Stimulated activated naive CD4-positive, alpha-beta T cell (primary cell): Measurements from ENCODE around the gene PANK2.
"Not testable (repeated sequence)": the region's sequence is repeated elsewhere in the genome, so short reads cannot be mapped to it uniquely, and the experiment has no call there.

ENCODE experiments used
- DNase-seq, 6 experiments: peaks; one replicate each; lab custom pipeline; 2025; lab: John Stamatoyannopoulos, UW

PANK2 gene

DNA sequence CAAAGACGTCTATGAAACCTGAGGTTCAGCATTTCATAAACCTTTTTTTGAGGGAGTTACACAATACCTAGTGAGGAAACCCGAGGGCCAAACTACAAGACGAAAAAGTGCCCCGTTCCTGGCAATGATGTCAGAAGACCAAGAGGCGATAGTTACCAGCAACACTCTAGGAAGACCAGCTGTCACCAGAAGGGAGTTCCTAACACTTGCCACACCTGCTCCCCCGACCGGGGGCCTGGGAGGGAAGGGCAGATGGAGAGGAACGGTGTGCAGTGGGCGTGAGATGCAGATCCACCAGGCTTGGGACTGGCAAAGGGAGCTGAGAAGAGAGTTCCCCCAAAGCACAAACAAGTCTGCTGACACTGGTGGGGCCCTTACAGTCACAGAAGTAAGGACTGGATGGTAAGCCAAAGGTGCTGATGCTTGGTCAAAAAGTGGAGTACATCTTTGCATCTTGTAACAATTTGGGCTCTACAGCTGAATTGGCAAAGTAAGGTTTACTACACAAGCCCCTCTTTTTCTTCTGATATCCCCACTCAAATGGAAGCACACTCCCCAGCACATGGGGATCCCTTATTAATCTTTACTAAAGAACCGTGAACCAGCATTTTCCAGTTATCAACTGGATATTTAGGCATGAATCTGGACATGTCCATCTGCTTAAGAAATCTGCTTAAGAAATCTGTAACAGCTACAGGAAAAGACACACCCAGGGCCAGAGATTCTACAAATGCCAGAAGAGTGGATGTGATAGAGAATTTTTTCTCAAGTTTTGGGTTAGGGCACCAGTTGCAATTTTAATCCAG lies 38.5 kb downstream of the PANK2 start:
- DNase-seq = no peak

DNA sequence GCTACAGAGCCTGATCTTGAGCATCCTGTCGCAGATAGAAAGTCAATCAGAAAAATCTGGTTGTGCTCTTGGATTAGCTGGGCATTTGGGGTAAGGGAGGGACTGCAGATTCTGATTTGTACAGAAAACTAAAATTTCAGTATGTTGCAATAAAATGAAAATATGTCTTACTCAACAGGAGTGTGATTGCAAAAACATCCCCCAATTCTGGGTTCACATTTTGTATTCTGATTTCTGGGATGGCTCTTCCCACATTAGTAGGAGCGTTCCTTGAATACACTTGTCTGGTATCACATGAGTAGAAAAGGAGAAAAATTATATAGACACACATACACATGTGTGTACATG lies 40.5 kb downstream of the PANK2 start:
- no peak for DNase-seq

DNA sequence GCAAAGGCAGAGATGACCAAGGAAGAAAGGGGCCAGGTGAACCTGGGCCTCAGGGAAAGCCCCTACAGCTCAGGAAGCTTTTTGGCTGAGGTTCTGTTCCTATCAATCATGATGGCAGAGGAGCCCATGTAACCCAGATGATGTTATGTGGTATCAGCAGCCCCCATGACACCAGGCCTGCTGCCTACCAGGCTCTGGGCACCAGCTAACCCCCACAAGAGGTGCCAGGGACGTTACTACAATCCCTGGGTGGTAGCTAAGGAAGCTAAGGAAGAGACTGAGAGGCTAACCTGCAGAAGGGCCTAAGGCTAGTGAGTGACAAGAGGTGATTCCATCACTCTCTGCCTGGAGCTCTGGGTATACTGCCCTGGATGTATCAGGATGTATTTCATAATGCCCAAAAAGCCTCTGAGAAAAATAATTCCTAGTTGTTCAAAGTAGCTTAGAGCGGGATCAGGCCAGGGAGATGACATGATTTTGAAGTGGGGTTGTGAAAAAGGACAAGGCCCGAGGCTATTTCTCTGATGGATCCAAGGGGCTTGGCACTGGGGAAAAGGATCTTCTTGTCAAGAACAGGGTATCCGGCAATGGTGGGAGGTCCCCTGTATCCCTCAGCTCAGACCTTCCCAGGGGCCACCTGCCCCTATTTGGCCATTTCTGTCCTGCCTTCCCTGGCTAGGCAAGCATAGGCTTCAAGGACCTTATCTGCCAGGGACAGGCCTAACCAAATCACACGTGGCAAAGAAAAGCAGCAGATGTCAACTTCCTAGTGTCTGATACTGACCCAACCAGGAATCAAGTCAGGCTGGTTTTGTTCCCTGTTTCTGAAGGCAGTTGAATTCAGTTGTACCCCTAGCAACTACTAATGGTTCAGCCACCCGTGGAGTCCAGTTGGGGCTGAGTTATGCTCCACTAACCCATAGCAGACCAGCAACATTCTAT lies 41.3 kb downstream of the PANK2 start:
- DNase-seq = no peak

DNA sequence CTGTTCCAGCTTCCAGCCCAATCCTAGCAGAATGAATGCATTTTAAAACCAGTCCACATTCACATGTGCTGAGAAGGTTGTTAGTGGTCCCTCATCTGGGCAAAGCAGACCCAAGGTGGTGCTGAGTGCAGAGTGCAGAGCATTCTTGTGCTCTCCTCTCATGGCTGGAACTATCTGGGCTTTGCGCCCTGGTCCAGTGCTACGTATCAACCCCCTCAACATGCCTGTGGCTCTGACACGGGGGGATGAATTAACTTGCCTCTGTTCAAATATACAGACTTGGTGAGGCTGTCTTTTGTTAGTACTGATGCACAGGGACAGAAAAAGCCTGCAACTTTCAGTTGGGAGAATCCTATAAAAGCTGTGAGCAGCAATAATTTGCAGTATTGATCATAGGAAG lies 42.5 kb downstream of the PANK2 start:
- DNase-seq = no peak

DNA sequence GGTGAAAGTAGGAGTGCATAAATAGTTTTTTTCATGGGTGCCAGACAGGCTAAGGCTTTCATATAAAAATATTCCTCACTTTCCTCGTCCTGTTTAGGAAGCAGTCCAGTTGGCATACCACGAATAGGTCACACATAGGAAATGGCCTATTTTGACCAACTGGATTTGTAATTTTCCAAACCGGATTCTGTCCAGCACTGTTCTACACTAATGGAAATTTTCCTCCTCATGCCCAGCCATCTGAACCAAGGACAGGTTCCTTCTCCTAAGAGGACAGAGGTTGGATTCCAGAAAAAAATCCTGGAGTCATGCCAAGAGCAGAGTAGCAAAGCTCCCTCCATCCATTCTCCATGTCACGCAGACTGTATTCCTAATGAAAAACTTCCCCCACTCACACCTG lies 43.1 kb downstream of the PANK2 start:
- no peak for DNase-seq

DNA sequence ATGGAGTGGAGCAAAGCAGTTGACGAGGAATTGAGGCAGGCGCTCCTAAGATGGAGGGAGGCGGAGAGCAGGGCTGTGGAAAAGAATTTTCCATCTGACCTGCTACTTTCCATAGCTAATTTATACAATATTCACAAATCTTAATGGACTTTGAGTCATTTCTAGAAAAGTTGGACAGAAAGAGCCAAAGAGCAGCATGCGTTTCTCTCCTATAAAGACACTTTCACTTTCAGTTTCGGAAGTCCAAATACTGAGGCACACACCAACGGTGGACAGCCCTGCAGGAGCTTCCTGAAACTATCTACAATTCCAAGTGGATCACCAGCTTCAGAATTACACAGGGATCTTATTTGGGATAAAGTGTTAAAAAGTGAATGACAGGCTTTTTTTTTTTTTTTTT lies 43.5 kb downstream of the PANK2 start:
- peak in 1 of 6 experiments; percentile 24 for DNase-seq

DNA sequence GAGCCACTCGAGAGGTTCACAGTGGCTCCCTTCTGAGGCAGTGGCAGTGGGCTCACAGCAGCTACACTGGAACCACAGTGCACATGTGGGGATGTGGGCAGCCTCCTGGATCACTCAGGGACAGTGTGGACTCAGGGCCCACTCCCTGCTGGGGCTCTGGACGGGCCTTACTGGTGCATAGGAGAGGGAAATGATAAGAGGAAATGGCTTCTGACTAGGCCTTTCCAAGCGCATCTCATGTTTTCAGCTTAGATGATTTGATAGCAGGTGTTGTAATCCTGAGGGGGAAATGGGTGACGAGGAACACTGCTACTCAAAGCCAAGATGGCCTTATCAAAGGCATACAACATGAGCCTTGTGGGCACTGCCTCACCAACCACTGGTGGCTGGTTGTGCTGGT lies 44.0 kb downstream of the PANK2 start:
- peak in 1 of 6 experiments; percentile 24 for DNase-seq

DNA sequence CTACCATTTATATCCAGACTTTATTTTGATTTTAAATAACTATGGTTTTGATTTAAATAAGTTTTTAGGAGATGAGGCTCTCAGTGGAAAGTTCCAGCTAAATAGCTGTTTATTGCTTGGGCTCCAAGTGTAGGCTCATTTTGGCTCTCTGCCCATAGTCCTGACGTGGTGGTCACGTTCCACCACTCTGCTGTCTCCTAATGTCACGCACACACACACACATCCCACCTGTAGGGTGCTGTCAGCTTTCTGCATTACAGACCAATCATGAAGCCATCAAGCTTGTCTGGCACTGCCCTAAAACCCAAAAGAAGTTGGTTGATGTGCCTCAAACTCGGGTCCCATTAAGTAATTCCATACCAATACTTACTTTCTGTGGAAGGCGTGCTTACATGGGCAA lies 45.4 kb downstream of the PANK2 start:
- DNase-seq = no peak

DNA sequence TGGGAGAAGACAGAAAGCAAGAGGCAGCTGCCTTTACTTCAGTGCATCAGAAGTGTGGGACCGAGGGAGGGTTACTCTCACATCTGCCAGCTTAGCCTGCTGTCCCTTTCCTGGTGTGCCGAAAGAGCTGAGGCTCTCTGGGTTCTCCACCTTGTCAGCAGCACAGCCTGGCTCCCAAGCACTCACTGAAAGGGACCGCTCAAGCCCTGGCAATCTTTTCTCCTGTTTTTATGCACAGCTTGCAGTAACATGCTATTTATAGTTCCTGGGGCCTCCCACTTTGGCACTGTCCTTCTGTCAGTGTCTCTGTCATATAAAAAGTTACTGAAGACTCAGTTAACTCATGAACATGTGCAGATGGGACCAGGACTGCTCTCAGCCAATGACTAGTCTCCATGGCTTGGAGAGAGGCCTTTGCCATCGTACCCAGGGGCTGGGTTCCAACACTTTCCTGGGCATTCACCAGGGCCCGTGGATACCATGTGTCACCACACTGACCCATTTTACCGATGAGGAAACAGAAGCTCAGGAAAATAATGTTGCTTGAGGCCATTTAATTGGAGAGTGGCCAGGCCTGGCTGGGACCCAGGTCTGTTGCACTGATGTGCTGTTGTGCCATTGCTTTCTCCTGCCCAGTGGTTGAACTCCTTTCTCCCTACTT lies 46.2 kb downstream of the PANK2 start:
- no peak for DNase-seq

DNA sequence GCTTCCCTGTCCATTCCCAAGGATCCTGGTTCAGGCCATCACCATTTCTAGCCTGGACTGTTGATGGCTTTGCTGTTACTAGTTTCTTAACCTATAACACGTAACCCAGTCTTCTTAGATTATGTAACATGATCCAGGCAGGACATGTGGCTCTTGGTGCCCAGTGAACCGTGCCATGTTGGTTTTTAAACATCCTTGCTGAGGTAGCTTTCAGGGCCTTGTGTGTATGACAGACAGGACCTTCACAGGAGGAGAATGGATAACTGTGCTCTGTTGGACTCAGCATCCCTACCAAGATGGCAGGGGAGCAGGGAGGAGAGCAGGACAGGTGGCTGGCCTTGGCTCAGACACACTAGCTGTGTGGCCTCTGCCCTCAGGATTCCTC lies 46.8 kb downstream of the PANK2 start:
- DNase-seq = no peak

DNA sequence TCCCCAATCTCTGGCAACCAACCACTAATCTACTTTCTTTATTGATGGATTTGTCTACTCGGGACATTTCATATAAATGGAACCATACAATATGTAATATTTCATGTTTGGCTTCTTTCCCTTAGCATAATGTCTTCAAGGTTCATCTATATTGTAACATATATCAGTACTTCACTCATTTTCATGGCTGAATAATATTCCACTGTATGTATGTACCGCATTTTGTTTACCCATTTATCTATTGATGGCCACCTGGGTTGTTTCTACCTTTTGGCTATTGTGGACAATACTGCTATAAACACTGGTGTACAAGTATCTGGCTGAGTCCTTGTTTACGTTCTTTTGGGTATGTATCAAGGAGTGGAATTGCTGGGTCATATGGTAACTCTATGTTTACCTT lies 48.4 kb downstream of the PANK2 start:
- no peak for DNase-seq

DNA sequence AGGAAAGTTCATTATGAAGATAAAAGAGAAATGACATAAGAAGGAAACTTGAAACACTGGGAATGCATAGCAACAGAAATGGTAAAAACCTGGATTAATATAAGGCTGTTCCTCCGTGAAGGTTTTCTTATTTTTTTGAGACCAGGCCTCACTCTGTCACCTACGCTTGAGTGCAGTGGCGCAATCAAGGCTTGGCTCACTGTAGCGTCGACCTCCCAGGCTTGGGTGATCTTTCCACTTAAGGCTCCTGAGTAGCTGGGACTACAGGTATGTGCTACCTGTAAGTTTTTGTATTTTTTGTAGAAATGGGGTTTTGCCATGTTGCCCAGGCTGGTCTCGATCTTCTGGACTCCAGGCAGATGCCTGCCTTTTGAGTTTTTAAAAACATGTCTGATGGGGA lies 51.7 kb downstream of the PANK2 start:
- no peak for DNase-seq

DNA sequence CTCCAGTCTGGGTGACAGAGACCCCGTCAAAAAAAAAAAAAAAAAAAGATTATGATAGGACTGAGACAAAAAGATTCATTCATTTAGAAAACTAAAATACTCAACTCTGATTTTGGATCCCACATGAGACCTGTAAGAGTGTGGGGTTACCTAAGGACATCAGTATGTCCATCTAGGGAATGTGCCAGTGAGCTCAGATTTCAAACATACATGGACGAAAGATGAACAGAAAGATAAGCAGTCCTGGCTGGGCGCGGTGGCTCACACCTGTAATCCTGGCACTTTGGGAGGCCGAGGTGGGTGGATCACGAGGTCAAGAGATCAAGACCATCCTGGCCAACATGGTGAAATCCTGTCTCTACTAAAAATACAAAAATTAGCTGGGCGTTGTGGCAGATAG lies 57.5 kb downstream of the PANK2 start:
- DNase-seq = not testable (repeated sequence)

DNA sequence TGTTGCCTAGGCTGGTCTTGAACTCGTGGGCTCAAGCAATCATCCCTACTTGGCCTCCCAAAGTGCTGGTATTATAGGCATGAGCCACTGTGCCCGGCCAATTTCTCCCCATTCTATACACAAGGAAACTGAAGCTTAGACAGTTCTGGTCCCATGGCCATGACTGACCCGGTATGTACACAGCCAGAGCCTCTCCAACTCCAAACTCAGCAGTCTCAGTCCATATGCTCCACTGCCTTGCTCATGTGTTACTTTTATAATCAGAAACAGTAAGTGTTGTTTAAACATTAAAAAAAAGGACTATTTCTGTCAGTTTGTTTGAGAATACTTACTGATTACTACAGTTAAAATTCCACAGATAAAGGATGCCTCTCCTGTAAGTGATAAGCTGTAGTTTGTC lies 75.5 kb downstream of the PANK2 start:
- DNase-seq = no peak

DNA sequence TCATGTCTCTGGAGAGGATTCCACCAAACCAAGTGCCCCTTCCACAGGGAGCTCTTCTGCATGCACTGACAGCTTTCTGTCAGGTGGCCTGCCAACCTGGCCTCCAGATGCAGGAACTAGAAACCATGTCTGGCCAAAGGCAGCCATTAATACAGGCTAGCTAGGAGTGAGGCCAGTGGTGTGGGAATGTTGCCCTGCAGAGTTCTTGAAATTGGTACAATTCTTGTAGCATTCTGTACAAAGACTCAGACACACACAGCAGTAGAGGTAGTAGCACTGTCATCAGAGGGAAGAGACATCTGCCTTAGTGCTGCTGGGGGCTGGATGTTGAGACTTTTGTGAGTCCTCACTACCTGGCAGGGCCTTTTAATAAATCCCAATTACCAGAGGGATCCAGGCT lies 77.4 kb downstream of the PANK2 start:
- no peak for DNase-seq

DNA sequence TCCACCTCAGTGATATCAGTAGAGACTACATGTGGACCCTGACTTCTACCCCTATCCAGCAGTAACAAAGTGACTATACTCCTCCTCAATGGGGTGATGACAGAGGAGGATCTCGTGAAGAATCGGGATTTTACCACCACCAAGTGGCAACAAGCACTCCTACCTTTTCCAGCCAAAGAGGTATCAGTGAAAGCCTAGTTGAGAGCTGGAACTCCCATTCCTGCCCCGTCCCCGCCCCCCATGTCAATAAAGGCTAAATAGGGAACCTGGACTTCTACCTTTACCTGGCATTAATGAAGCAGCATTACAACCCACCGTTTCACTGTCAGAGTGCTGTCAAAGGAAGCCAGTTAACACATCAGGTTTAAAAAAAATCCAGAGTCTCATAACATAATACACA lies 80.8 kb downstream of the PANK2 start:
- DNase-seq = no peak

DNA sequence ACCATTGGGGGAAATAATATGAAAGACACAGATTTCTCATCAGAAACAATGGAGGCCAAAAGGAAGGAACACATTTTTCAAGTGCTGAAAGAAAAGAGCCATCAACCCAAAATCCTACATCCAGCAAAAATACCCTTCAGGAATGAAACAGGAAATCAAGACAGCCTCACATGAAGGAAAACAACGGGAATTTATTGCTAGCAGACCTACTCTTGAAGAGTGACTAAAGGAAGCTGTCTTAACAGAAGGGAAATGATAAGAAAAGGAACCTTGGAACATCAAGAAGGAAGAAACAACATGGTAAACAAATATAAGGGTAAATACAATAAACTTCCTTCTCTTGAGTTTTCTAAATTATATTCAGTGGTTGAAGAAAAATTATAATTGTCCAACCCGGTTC lies 82.0 kb downstream of the PANK2 start:
- DNase-seq = no peak

DNA sequence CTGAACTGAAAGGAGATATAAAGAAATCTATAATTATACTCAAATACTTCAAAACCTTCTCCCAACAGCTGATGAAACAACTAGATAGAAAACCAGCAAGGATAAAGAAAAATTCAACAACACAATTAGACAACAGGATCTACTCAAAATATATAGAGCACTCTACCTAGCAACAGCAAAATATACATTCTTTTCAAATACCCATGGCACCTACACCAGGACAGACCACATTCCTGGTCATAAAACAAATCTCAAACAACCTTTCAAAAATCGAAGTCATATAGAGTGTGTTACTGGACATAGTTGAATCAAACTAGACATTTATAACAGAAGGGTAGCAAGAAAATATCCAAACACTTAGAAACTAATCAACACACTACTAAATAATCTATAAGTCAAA lies 83.0 kb downstream of the PANK2 start:
- no peak for DNase-seq

DNA sequence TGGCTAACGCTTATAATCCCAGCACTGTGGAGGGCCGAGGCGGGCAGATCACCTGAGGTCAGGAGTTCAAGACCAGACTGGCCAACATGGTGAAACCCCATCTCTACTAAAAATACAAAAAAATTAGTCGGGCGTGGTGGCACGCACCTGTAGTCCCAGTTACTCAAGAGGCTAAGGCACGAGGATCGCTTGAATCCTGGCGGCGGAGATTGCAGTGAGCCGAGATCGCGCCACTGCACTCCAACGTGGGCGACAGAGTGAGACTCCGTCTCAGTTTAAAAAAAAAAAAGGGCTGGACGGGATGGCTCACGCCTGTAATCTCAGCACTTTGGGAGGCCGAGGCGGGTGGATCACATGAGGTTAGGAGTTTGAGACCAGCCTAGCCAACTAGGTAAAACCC lies 83.4 kb downstream of the PANK2 start:
- not testable (repeated sequence) for DNase-seq

DNA sequence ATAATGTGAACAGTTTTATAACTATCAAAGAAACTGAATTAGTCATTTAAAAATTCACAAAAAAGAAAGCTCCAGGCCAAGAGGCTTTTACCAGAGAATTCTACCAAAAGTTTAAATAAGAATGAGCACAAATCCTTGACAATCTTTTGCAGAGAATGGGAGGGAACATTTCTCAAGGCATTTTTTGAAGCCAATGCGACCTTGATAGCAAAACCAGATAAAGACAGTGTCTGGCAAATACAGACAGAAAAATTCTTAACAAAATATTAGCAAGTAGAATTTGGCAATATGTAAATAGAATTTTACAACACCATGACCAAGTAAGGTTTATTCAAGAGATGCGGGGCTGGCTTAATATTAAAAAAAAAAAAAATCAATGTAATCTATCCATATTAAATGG lies 84.5 kb downstream of the PANK2 start:
- no peak for DNase-seq

DNA sequence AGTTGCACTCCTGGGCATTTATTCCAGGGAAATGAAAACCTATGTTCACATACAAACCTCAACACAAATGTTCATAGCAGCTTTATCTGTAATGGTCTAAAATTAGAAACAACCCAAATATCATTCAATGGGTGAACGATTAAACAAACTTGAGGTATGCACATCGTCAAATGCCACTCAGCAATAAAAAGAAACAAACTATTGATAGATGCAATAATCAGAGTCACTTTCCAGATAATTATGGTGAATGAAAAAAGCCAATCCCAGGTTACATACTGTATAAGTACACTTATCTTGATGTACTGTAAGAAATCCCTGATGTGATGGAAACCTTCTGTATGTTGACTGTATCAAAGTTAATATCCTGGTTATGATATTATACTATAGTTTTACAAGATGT lies 87.3 kb downstream of the PANK2 start:
- no peak for DNase-seq
